Right ventricle myocardium inferior (tissue), 1 donor: Measurements from ENCODE around the gene NPIPB13. TPM values are rescaled to one million over a fixed set of nuclear protein-coding genes. Genes with fewer than 3 reads are reported as not detected.
A peak's percentile ranks its signal among the peaks of the same experiment; 100 is the strongest.
"Not testable (repeated sequence)": the region's sequence is repeated elsewhere in the genome, so short reads cannot be mapped to it uniquely, and the experiment has no call there.

Source experiments
- ATAC-seq: fragments of 200-7000 bp; cut with Tn5 transposase; one replicate; pipeline ENCODE4 v1.9.1; 2020; ENCODE audit warnings: mild to moderate bottlenecking, moderate library complexity
- DNase-seq: peaks from one replicate; pipeline ENCODE4 v3.0.0; 2021; ENCODE audit errors: missing footprints
- intact Hi-C: fragments of 100-400 bp; cut with DNase I; formaldehyde crosslinking; loops from one replicate; pipeline ENCODE4 v1.11.0; 2022
- long read RNA-seq: library from polyadenylated mRNA; unstranded; transcript quantifications from one replicate; pipeline ENCODE4 v2.0.0, GENCODE V29; 2021
- total RNA-seq: library from RNA; stranded (reverse); fragmentation: NEBNext Ultra II Directional; extraction: Animal tissue kit (Norgen Biotek cat#: 25700); gene quantifications from one replicate; pipeline ENCODE4 v1.2.1, GENCODE V29; 2021
- donor health status: DM: no; HTN: yes; CAD: no; lungs with severe emphysema.

The NPIPB13 gene
- 4.5 TPM for total RNA-seq
- long read RNA-seq, partial matches to known transcripts, result 0 of 1 reads
- long read RNA-seq, other reads (novel, unspliced or antisense), result 1 of 1 reads

GRCh38 chr16:30248379-30248778, at the start of gene NPIPB13:
Gene NPIPB13 (minus strand): TSS chr16:30248479. CDS start chr16:30245573, 2,906 bp downstream.
- DNase-seq, ATAC-seq, intact Hi-C loops: not testable (repeated sequence)

DNA sequence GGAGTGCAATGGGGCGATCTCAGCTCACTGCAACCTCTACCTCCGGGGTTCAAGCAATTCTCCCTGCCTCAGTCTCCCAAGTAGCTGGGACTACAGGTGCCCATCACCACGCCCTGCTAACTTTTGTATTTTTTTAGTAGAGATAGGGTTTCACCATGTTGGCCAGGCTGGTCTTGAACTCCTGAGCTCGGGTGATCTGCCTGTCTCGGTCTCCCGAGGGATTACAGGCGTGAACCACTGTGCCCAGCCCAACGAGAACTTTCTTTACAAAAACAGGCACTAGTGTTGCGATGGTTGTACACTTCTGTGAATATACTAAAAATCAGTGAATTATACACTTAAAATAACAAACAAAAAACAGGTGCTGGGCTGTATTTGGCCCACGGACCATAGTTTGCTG, 34.1 kb upstream of the NPIPB13 start:
- ATAC-seq, DNase-seq, intact Hi-C loops: not testable (repeated sequence)

- DNase-seq, ATAC-seq, intact Hi-C loops: not testable (repeated sequence)
Measured at GRCh38 chr16:30278523-30278922, 30.2 kb upstream of the NPIPB13 start.

GRCh38 chr16:30217082-30217481, 31.2 kb downstream of the NPIPB13 start:
- ATAC-seq, intact Hi-C loops: not testable (repeated sequence)
- DNase-seq, result peak; percentile 6

DNA sequence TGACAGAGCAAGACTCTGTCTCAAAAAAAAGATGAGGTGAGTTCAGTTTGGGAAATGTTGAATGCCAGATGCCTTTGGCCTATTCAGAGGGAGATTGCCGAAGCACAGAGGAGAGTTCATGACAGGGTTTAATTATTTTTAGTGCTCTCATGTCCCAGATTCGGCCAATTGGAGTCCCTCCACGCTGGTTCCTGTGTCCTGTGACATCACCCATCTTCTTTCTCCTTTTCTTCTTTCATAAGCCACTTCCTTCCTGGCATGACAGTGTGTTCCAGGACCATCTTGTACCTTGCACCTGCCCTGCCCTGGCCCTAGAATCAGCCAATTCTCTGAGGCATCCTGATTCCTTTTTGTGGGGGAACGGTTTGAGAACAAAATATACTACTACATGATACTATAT, 36.9 kb downstream of the NPIPB13 start:
- DNase-seq, ATAC-seq, intact Hi-C loops: not testable (repeated sequence)

DNA sequence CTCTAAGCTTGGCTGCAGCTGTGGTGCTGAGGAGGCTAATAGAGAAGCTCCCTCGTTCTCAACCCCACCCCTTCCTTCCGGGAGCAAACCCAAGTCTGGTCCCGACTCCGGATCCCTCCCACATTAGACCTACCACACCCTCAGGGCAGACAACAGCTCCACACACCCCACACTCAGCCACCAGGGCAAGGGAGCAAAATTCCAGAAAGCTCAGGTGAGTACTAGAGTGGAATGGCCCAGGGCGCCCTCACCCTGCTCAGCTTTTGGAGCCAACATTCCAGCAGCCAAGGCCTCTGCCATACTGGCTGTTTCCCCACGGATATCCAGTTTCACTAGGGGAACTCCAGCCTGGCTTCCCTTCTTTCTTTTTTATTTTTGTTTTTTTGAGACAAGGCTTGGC, 39.2 kb downstream of the NPIPB13 start:
- peak; percentile 60 for ATAC-seq
- DNase-seq, intact Hi-C loops: not testable (repeated sequence)

GRCh38 chr16:30207063-30207704, 41.1 kb downstream of the NPIPB13 start:
- peak; percentile 18 for ATAC-seq
- intact Hi-C loops, DNase-seq: not testable (repeated sequence)

GRCh38 chr16:30206252-30206651, 42.0 kb downstream of the NPIPB13 start:
- DNase-seq, intact Hi-C loops: not testable (repeated sequence)
- peak; percentile 22 for ATAC-seq

- intact Hi-C loops, result not testable (repeated sequence)
- peak; percentile 59 for DNase-seq
- peak; percentile 65 for ATAC-seq
Measured at GRCh38 chr16:30205541-30206236, 42.6 kb downstream of the NPIPB13 start.

DNA sequence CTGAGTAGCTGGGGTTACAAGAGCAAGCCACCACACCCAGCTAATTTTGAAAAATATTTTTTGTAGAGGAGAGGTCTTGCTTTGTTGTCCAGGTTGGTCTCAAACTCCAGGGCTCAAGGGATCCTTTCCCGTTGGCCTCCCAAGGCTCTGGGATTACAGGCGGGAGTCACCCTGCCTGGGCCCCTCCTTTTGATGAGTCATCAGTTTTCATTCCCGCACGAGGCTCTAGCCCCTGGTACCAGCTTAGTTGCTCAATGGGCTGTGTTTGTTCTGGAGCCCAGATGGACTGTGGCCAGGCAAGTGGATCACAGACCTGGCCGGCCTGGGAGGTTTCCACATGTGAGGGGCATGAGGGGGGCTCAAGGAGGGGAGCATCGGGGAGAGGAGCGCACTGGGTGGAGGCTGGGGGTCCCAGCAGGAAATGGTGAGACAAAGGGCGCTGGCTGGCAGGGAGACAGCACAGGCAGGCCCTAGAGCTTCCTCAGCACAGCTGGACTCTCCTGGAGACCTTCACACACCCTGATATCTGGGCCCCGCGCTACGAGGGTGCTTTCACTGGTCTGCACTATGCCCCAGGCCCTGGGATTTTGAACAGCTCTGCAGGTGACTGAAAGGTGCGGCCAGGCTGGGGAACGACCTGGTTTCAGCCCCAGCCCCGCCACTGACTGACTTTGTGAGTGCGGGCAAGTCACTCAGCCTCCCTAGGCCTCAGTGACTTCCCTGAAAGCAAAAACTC, 48.5 kb downstream of the NPIPB13 start:
- ATAC-seq, intact Hi-C loops: not testable (repeated sequence)

GRCh38 chr16:30199049-30199448, 49.2 kb downstream of the NPIPB13 start, which contains the start of gene SULT1A3:
Gene SULT1A3 (plus strand): TSS chr16:30199255. CDS start chr16:30200729, 1,474 bp downstream.
- DNase-seq, intact Hi-C loops, ATAC-seq: not testable (repeated sequence)

More for the DNA sequence above, 48.5 kb downstream of the NPIPB13 start:
- not testable (repeated sequence) for DNase-seq

Other genes with a start within 250 kb of the NPIPB13 start
- 0.35 TPM for gene DOC2A, start 237.5 kb downstream of the NPIPB13 start, total RNA-seq
- gene C16orf92, start 225.3 kb downstream of the NPIPB13 start, total RNA-seq, result not detected
- gene TLCD3B, start 217.2 kb downstream of the NPIPB13 start, total RNA-seq, result not detected
- gene ALDOA, start 182.7 kb downstream of the NPIPB13 start, total RNA-seq, result 4,126 TPM
- gene PPP4C, start 172.5 kb downstream of the NPIPB13 start, total RNA-seq, result 37.8 TPM
- gene TBX6, start 156.6 kb downstream of the NPIPB13 start, total RNA-seq, result 0.51 TPM
- gene YPEL3, start 152.3 kb downstream of the NPIPB13 start, total RNA-seq, result 61.5 TPM
- 2.2 TPM for gene GDPD3, start 134.9 kb downstream of the NPIPB13 start, total RNA-seq
- 46.0 TPM for gene MAPK3, start 125.3 kb downstream of the NPIPB13 start, total RNA-seq
- gene CORO1A, start 64.9 kb downstream of the NPIPB13 start, total RNA-seq, result 15.8 TPM
- gene BOLA2B, start 54.8 kb downstream of the NPIPB13 start, total RNA-seq, result 49.7 TPM
- 7.4 TPM for gene SLX1A, start 54.6 kb downstream of the NPIPB13 start, total RNA-seq
- gene SULT1A3, start 49.2 kb downstream of the NPIPB13 start, total RNA-seq, result 10.3 TPM
- 35.0 TPM for gene CD2BP2, start 106.8 kb upstream of the NPIPB13 start, total RNA-seq
- gene TBC1D10B, start 122.0 kb upstream of the NPIPB13 start, total RNA-seq, result 26.0 TPM
- gene MYL11, start 126.3 kb upstream of the NPIPB13 start, total RNA-seq, result not detected
- 1.4 TPM for gene SEPTIN1, start 134.1 kb upstream of the NPIPB13 start, total RNA-seq
- gene ZNF48, start 146.9 kb upstream of the NPIPB13 start, total RNA-seq, result 5.3 TPM
- gene ZNF771, start 159.1 kb upstream of the NPIPB13 start, total RNA-seq, result 5.1 TPM
- 35.2 TPM for gene DCTPP1, start 181.6 kb upstream of the NPIPB13 start, total RNA-seq
- gene SEPHS2, start 197.4 kb upstream of the NPIPB13 start, total RNA-seq, result 29.3 TPM
- gene ITGAL, start 224.3 kb upstream of the NPIPB13 start, total RNA-seq, result 4.2 TPM